ENCODE results near the gene SLC25A45.

GRCh38 chr11:65373839-65374580 is 8.4 kb downstream of the SLC25A45 start:
- no peak for TF ChIP-seq CTCF (conservative IDR thresholded peaks at IDR 0.05; ENCODE audit: low read depth in 2 of 2)
- TF ChIP-seq EZH2 (IDR thresholded peaks at IDR 0.05; ENCODE audit: low read depth, unreplicated experiment), result no peak
- TF ChIP-seq POLR2AphosphoS5 (IDR thresholded peaks at IDR 0.05; ENCODE audit: low read depth), result no peak
- TF ChIP-seq REST (IDR thresholded peaks at IDR 0.05; ENCODE audit: unreplicated experiment), result no peak
- no peak for TF ChIP-seq ZNF114 (CRISPR knock-in tag; IDR thresholded peaks at IDR 0.05)
- no peak for TF ChIP-seq CREB1 (CRISPR knock-in tag; IDR thresholded peaks at IDR 0.05; ENCODE audit: low read depth)
- TF ChIP-seq JUNB (IDR thresholded peaks at IDR 0.05; ENCODE audit: unreplicated experiment), result no peak
- no peak for TF ChIP-seq NANOG (IDR thresholded peaks at IDR 0.05; ENCODE audit: borderline replicate concordance)

All from GM23338 (cell line).